HG03442 (cell line): ENCODE data around the gene PSMA7.

Experiments used
- ATAC-seq: cut with Tn5 transposase; IDR thresholded peaks from one replicate; pipeline ENCODE4 v1.9.1; 2021; ENCODE audit warnings: mild to moderate bottlenecking, moderate library complexity; ENCODE audit not compliant: unreplicated experiment

Gene PSMA7

DNA sequence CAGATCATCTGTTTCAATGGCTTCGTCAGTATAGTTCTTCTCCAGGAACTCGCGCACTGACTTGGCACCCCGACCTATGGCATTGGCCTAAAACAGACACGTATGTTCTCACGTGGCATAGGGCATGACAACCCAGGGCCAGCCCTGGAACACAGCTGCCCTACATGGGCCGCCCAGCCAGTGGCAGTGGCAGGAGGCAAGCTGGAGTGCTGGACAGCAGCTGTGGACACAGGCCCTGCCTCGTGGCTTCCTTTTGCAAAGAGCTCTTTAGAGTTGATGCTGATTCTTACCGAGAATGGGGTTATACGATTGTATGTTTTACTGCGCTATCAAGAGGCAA lies 5.0 kb downstream of the PSMA7 start:
- no peak for ATAC-seq

DNA sequence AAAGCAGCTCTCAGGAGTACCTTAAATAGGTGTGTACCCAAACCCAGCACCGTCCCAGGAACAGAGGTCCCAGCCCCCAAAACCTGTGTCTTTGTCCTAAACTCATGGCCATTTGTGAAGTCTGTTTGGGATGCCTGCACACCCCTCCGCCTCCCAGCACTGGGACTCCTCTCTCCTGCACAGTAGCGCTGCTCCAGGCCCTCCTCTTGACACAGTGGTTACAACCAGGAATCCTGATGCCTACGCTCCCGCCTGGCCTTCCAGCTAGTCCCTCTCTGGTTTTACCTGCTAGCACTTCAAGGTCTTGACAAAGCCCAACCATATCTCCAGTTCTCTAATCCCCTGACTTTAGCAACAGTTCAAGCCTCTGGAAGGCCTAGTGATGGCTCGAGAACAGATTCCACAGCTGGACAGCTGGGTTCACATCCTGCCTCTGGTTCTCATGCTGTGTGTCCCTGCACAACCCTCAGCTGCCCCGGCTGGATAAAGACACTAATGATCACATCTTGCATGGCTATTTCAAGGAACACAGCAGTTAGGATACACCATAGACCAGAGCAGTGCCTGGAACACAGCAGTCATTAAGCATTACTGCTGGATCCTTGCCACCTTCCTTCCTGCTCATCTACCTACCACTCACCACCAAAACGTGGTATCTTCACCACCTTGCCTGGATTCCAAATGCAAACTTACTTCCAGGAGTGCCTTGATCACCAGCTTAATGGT lies 5.6 kb downstream of the PSMA7 start:
- ATAC-seq = no peak

DNA sequence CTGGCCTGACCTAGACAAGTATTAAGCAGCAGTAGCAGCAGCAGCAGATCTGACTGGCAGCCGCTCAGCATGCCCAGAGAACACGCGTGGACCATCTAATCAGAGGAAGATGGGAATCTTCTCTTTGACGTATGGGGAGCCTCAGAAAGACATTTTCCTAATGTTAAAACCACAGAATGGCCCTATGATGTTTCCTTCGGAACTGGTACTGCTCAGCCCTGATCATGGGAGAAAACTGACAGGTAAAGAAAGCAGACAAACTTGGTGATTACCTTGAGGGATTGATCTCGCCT lies 6.2 kb downstream of the PSMA7 start:
- no peak for ATAC-seq

DNA sequence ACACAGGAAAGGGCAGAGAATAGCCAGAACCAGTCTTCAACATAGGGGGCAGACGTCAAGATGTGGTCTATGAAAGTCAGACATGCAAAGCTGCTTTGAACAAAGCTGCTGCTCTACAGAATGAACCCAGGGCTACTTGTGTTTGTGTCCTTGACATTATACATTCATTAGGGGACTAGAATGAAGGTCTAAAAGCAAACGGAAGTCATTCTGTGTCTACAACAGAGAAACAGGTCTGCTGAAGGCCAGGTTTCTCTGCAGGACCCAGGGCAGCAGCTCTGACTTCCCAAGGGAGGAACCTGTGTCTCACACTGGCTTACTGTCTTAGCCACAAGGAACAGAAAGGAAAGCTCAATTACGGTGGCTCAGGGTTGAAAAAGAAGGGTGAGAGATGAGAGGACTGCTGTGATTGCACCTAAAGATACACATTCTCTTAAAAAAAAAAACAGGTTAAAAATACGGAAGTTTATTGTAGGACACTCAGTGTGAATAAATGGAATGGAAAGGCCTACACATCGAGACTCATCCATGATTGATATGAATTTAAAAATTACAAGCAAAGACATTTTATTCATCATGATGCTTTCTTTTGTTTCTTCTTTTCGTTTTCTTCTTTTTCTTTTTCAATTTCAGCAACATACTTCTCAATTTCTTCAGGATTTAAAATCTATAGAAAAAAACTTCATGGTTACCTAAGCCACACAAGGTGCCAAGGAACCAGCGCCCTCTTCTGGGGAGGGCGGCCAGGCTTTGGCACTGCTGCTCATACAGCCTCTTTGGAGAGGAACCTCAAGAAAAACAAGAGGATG lies 6.7 kb downstream of the PSMA7 start:
- ATAC-seq = no peak

DNA sequence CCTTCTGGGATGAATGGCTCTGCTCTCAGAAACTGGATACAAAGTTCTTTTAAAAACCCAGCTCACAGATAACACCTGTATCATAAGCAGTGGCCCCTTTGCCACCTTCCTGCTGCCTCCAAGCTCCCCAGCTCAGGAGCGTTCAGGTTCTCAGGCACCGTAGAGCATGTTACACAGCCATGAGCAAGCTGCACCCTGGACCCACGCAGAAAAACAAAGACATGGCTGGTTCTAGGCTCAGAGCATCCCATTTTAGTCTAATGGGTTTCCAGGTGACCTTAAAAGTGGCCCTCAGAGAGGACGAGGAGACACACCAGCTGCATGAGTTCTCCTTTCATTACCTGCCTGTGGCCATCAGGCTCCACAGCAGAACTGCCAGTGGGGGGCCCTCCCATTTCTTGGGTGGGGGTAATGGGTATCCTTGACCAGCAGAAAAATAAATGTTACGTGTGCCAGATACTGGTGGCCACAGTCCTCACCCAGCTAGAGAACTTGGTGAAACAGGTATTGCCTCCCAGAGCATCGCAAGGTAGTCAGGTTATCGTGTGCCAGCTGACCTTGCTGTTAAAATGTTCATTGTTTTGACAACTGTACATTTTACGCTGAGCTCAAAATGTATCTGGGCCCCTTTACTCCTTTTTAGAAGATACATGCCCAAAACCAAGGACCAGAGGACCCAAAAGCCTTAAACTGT lies 7.5 kb downstream of the PSMA7 start:
- ATAC-seq = no peak

DNA sequence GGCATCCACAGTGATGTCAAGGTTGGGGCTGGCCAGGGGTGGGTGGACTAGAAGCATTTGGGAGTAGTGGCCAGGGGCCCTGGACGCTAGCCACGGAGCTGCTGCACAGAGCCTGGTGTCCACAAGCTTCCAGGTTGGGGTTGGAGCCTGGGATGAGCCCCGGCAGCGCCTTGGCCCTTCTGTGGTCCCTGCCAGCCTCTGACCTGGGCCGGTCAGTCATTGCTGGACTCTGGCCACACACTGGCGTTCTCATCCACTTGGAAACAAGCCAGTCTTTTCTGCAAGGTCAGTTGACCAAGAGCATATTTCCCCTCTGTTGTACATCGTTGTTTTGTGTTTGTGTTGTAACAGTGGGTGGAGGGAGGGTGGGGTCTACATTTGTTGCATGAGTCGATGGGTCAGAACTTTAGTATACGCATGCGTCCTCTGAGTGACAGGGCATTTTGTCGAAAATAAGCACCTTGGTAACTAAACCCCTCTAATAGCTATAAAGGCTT lies 8.4 kb downstream of the PSMA7 start:
- no peak for ATAC-seq

DNA sequence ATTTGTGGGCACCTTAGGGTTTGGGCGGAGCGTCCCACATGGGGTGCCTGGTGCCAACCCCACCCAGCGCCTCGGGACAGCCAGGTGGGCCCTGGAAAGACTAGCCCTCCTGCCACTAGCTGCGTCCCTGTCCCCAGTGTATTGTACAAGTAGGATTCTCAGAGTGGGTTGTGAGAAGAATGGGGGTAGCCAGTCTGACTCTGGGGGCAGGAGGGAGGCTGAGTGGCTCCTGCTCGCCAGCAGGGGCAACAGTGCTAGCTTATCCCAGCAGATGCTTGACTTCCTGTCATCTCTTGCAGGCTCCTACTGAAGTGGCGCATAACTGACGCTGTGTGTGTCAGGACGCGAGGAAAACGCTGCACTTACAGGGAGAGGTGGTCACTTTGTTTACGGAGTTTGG lies 9.3 kb downstream of the PSMA7 start:
- ATAC-seq = no peak

DNA sequence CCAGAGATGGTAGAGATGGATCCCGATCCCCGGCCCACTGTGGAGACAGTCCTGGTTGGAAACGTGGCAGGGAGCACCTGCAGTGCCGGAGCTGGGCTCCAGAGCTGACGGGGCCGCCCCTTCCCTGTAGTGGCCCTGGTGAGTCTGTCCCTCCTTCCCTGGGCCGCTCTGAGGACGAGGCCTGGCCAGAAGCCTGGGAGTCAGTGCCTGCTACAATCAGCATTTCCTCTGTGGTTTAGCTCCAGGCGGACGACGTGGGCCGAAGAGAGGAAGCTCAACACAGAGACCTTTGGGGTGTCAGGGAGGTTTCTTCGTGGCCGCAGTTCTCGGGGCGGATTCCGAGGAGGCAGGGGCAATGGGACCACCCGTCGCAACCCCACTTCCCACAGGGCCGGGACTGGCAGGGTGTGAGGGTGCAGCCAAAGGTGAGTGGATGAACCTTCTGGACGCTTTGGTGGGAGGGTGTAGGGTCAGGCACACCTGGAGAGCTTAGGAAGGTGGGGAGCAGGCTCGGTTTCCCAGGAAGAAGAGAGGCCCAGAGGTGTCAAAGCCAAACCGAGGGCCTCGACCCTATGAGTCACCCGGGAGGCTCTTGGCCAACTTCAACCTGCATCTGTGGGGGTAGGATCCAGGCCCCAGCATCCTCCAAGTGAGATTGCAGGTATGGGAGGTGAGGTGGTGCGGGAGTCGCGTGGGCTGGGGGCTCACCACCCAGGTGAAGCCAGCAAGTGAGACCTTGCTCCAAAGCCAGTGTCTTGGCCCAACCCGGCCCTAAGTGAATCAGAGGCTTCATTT lies 9.9 kb downstream of the PSMA7 start:
- no peak for ATAC-seq

DNA sequence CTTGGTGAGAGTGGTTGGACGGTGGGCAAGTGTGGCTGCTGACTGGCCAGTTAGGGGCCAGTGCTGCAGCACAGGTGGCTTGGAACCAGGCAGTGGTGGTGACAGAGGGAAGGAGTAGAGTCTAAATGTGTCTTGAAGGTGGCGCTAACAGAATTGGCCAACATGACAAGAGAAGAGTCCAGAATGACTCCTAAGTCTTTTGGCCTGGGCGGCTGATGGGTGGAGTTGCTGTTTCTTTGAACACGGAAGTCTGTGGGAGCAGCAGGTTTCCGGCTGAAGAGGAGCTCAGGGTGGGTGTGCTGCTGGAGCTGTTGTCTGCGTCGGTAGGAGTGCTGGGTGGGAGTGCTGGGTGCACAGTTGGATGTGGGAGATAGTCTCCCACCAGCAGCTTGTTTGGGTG lies 10.8 kb downstream of the PSMA7 start:
- ATAC-seq = no peak

DNA sequence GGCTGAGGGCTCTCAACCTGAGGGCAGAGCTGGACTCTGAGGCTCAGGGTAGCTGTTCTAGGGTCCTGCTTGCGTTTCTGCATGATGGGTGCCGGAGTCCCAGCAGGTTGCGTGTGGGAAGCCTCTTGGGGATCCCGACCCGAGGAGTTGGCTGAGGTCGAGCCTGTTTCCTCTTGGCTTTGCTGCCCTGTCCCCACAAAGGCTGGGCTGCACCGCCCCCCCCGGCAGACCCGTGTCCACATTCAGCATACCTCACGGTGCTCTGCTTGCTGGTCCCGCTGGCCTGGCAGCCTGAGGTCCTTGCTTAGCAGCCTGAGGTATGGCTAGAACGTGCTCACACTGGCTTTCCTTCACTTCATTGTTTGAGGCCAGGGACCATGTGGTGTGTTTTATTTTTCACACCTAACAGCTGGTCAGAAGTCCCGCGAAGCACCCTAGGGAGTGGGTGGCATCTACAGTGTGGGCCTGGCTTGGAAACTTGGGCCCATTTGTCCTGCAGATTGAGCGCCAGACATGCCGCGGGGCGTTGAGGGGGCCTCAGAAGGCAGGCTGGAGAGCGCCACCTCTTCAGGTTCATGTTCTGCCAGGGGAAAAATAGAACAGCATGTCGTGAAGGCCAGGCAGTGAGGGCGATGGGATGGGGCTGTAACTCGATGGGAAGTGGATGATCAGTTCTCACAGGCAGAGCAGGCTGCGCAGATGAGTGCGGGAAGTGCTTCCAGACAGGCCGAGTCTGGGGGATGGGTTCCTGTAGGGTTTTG lies 11.5 kb downstream of the PSMA7 start:
- ATAC-seq = no peak

DNA sequence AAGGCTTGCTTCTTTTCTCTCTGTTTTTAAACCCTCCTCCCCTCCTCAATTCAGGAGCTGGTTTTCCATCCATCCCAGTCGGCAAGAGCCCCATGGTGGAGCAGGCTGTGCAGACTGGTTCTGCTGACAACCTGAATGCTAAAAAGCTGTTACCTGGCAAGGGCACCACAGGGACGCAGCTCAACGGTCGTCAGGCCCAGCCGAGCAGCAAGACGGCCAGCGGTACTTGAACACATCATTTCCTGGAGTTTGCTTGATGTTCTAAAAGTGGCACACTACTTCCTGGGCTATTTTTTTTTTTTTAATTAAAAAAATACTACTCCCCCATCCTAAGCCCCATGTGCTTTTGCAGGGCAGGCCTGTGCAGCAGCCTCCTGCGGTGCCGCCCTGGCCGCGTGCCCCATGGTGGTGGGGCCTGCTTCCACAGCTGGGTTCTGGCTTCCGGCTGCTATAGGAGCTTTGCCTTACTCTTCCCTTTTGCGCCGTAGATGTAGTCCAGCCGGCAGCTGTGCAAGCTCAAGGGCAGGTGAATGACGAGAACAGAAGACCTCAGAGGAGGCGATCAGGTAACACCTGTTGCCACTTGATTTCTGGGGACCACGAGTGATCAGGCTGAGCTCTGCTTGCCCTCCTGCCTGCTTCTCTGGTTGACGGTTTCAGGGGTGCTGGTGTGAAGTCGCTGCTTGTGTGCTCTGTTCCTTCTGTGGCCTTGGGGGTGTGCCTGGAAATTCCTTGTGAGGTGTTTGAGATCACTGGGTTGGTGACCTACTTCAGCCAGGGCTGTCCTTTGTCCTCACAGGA lies 13.3 kb downstream of the PSMA7 start:
- no peak for ATAC-seq

DNA sequence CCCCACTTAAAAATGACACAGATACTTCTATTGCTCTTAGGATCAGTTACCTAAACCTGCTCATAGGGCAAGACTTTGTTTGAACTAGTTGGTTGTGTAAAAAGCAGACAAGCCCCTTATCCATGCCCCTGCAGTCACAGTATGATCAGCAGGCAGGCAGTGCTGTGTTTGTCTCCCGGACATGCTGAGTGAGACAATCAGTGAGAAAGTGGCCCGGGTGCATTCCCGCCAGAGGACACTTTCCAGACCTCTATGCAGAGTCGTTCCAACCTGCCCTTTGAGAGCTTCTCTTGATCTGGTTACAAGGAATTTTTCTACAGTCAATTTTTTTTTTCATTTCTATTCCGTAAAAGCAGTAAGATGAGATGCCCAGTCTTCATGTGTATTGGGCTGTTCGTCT lies 14.7 kb downstream of the PSMA7 start:
- ATAC-seq = no peak

DNA sequence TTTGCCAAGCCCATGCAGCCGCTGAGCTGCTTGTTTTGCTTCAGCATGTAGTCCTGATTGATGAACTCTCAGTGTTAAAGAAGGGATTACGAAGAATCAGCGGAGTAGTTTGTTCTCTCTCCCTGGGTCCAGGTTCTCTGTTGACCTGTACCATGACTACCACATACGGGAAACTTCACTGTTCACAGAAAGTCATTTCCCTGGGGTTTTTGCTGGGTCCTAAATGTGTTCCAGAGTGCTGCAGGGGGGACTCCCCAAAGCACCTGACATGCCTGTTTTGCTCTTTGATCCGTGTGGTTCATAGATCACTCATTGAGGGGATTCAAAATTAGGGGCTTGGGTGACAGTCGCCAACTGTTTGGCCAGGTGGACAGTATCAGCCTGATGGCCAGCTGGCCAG lies 15.4 kb downstream of the PSMA7 start:
- ATAC-seq = no peak

DNA sequence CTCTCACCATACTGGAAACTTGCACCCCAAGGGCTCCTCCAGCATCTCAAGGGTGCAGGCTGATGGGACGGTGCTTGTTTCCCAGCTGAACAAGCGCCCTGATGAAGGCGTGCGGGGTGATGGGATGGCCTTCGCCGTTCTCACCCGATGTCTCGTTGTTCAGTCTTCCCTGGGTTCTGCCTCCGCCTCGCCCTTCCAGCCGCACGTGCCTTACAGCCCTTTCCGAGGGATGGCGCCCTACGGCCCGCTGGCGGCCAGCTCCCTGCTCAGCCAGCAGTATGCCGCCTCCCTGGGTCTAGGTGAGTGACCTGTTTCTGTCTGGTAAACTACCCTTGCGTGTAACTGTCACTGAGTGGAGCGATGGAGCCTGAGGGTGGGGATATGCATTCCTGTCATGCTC lies 17.1 kb downstream of the PSMA7 start:
- ATAC-seq = no peak

DNA sequence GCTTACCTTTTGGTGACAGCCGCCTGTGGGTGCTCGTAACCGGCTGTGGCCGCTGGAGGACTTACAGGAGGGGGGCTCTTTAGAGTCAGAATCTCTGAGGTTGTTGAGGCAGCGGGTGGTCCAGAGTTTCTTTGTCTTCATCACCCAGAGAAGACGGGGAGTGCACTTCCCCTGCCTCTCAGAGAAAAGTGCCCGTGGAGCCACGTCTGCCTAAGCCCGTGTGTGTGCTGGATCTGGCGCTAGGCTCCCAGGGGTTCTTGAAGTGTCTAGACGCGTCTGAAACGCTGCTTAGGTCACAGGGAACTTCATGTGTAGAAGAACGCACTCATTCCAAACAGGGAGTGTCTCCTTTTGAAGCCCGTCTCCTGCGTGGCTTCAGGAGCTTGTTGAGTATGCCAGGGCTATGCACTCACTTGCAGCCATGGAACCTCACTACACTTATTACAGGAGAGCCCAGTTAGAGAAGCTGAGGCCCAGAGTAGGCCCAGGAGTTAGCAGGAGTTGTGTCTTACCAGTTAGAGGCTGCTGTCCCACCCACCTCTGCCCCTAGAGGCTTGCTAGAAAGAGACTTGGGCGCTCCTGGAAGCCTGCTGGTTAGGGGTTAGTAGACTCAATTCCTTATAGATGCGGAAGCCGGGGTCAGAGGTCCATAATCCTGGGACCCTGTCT lies 19.6 kb downstream of the PSMA7 start:
- no peak for ATAC-seq

DNA sequence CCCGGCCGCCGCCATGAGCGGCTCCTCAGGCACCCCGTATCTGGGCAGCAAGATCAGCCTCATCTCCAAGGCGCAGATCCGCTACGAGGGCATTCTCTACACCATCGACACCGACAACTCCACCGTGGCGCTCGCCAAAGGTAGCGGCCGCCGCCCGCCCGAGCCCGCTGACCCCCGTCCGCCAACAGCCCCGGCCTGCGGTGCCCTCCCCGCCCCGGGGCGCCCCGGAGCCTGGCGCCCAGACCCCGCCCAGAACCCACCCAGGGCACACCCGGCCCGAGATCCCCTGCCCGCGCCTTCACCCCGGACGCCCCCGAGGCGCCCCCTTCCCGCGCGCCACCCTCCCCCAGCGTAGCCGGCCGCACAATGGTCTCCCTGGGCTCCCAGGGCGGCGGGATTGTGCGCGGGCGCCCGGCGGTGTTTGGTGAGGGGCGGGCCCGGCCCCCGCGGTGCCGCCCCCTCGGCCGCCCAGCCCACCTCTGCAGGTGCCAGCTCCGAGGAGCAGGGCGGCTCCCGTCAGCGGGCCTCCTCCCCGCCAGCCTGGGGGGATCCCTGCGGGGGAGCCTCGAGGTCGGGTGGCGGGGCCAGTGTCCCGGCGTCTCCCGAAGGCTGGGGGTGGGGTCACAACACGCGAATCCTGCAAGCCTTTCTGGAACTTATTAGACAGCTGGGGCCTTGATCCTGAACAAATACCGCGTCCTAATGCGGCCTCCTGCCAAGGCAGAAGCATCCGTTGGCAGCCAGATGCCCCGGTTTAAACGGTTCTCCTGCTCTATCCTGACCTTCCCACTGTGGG lies 20.3 kb downstream of the PSMA7 start:
- ATAC-seq = peak; percentile 10

DNA sequence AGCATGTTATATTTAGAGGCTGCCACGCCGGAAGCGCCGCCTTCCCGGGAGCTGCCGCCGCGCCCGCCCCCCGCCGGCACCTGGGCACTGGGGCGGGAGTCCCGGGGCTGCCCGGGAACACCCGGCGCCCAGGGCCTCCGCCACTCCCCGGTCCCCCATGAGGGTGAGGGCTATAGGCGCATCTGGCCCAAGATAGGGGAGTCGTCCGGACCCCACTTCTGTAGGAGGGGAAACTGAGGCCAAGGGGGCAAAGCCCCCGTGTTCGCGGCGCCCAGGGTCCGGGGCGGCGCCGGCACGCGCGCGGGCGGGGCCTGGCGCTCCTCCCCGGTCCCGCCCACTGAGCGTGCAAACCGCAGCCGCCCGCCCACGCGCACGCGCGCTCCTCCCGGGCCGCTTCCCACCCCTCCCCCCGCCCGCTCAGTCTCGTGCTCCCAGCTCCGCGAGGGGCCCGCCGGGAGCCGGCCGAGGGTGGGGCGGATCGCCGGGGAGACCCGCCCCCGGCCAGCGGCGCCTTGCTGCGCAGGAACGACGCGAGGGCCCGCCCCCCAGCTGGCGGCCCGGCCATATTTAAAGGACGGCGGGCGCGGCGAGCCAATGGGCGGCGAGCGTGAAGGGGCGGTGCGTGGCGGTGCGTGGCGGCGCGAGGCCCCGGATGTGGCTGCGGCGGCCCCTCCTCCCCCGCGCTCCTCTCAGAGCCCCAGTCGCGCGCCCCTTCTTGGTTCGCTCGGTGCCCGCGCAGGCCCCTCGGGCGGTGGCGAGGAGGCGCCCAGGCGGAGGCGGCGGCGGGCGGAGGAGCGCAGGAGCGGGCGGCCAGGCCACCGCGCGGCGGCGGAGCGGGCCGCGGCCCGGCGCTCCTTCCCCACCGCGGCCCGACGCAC lies 21.2 kb downstream of the PSMA7 start, which contains the start of gene LSM14B:
Gene LSM14B (plus strand): TSS at position 700 of the 878 bp plus-strand sequence. CDS start 192 bp downstream, outside the sequence.
- ATAC-seq = peak; percentile 72
